ENCODE measurements around the gene CNTN5. TPM values are rescaled to one million over a fixed set of nuclear protein-coding genes. Genes with fewer than 3 reads are reported as not detected.

CNTN5 gene
- total RNA-seq, 4 donors from 2014 or later: 0.51 to 2.3 (median 0.58) TPM; not detected in 1

DNA sequence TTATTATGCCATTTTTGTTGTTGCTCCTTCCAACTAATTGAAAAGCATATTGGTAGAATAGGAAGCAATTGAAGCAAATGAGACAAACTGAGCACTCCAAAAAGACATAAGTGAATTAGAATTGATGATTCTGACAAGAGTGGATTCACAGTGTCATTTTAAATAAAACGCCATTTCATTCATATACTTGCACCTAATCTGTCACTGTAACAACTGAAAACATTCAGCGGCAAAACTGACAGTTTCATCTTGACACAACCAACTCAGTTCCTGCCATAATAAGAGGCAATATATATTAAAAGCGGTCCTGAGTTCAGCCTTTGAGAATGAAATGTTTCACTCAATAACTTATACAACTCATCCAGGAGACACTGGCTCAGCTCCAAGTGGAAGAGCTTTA lies 306.8 kb downstream of the CNTN5 start:
- no peaks in the 10 kb centered on the region for H3K4me1 ChIP-seq
- no peak overlapping the region for H3K27ac ChIP-seq
- no peaks in the 10 kb centered on the region for H3K36me3 ChIP-seq
- DNase-seq: no peak
- no peak overlapping the region for H3K4me3 ChIP-seq
- TF ChIP-seq, protein P1, sequence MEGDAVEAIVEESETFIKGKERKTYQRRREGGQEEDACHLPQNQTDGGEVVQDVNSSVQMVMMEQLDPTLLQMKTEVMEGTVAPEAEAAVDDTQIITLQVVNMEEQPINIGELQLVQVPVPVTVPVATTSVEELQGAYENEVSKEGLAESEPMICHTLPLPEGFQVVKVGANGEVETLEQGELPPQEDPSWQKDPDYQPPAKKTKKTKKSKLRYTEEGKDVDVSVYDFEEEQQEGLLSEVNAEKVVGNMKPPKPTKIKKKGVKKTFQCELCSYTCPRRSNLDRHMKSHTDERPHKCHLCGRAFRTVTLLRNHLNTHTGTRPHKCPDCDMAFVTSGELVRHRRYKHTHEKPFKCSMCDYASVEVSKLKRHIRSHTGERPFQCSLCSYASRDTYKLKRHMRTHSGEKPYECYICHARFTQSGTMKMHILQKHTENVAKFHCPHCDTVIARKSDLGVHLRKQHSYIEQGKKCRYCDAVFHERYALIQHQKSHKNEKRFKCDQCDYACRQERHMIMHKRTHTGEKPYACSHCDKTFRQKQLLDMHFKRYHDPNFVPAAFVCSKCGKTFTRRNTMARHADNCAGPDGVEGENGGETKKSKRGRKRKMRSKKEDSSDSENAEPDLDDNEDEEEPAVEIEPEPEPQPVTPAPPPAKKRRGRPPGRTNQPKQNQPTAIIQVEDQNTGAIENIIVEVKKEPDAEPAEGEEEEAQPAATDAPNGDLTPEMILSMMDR (IDR thresholded peaks at IDR 0.05): no peak
- no peak for TF ChIP-seq POLR2A (IDR thresholded peaks at IDR 0.05)
- H3K27me3 ChIP-seq: no peaks in the 10 kb centered on the region
- intact Hi-C loops (cut with DNase I; ENCODE audit: low total_unique reads): no loop called here
- H3K9me3 ChIP-seq: no peaks in the 10 kb centered on the region

DNA sequence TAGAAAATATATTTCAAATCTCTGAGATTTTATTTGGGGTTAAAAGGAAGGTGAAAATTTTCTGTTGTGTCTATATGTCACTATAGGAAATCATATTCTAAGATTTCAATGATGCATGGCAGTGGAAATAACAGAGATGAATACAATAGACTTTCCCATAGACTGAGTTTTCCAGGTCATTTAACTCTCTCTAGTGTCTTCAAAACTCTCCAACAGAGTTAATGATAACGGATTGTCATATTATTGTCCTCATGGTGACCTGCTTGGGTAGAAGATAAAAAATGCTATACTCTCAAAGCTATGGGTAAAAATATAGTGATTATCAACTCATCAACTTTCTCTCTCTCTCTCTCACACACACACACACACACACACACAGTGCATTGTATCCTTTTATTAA lies 312.9 kb downstream of the CNTN5 start:
- no peak overlapping the region for H3K4me3 ChIP-seq
- H3K9me3 ChIP-seq: no peaks in the 10 kb centered on the region
- H3K27ac ChIP-seq: no peak overlapping the region
- intact Hi-C loops (cut with DNase I; ENCODE audit: low total_unique reads): no loop called here
- no peaks in the 10 kb centered on the region for H3K27me3 ChIP-seq
- no peaks in the 10 kb centered on the region for H3K36me3 ChIP-seq
- no peaks in the 10 kb centered on the region for H3K4me1 ChIP-seq
- DNase-seq: no peak
- TF ChIP-seq POLR2A (IDR thresholded peaks at IDR 0.05): no peak
- TF ChIP-seq, protein P1 (IDR thresholded peaks at IDR 0.05): no peak

DNA sequence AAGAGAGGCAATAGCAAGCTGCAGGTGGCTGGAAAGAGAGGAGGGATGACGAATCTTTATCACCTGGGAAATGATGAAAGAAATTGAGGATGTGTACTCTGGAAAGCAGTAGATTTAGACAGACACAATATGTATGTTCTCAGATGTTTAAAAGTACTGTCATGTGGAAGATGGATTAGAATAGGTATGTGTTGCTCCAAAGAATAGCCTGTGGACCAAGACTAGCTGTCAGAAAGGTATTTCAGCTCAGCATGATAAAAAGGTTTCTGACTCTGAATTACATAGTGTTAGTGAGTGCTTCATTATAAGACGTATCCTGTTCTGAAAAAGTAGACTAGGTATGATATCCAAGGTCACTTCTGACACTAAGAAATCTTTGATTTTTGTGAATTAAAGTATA lies 322.4 kb downstream of the CNTN5 start:
- TF ChIP-seq, protein P1 (IDR thresholded peaks at IDR 0.05): no peak
- TF ChIP-seq POLR2A (IDR thresholded peaks at IDR 0.05): no peak
- Histone ChIP-seq H3K36me3 (no peaks in the 10 kb centered on the region), H3K4me3 (no peak overlapping the region), H3K9me3 (no peaks in the 10 kb centered on the region), H3K27me3 (no peaks in the 10 kb centered on the region), H3K27ac (no peak overlapping the region), H3K4me1 (no peaks in the 10 kb centered on the region)
- intact Hi-C loops (cut with DNase I; ENCODE audit: low total_unique reads): no loop called here
- no peak for DNase-seq

DNA sequence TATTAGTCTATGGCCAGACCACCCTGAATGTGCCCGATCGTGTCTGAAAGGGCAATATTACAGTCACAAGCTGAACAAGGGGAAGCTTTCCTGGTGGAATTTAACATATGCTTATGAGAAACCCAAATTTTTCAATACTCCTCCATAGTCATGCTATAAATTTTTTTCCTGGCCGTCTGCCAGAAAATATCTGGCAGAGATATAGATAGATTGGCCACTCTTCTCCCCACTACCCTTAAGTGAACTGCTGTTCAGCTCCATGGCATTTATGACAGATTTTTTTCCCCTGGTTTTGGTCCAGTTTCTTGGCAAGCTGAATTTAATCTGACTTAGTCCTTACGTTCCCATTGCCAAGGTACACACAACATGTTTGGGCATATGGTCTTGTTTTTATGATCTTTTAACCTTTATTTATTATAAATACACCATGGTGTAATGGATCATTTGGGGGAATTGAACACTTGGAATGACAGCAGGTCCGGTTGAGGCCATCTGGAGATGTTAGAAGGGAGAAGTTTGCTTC lies 328.5 kb downstream of the CNTN5 start:
- intact Hi-C loops (cut with DNase I; ENCODE audit: low total_unique reads): no loop called here
- no peaks in the 10 kb centered on the region for H3K4me1 ChIP-seq
- TF ChIP-seq POLR2A (IDR thresholded peaks at IDR 0.05): no peak
- TF ChIP-seq, protein P1 (IDR thresholded peaks at IDR 0.05): no peak
- H3K4me3 ChIP-seq: no peak overlapping the region
- no peaks in the 10 kb centered on the region for H3K9me3 ChIP-seq
- H3K27ac ChIP-seq: no peak overlapping the region
- no peaks in the 10 kb centered on the region for H3K36me3 ChIP-seq
- H3K27me3 ChIP-seq: no peaks in the 10 kb centered on the region
- DNase-seq: no peak

DNA sequence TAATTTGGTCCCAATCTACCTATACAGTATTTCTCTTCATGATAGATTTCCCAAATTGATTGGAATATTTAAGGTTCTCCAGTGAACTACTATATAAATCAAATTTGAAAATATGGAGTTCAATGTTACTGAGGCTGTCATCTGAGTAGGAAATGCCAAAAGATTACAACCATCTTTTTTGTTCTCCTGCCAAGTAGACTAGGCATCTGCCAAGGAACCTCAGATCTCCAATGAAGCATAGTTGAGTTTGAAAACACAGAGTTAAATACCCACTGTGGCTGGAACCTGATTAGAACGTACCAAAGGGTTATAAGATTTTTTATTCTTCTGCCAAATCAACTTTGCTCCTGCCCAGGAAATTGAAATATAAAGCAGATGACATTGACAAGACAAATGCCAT lies 330.9 kb downstream of the CNTN5 start:
- no peaks in the 10 kb centered on the region for H3K27me3 ChIP-seq
- no peak overlapping the region for H3K27ac ChIP-seq
- TF ChIP-seq POLR2A (IDR thresholded peaks at IDR 0.05): no peak
- TF ChIP-seq, protein P1 (IDR thresholded peaks at IDR 0.05): no peak
- no peak for DNase-seq
- H3K4me3 ChIP-seq: no peak overlapping the region
- H3K9me3 ChIP-seq: no peaks in the 10 kb centered on the region
- intact Hi-C loops (cut with DNase I; ENCODE audit: low total_unique reads): no loop called here
- no peaks in the 10 kb centered on the region for H3K36me3 ChIP-seq
- no peaks in the 10 kb centered on the region for H3K4me1 ChIP-seq

Measured in uterus (tissue), 4 donors.